Endothelial cell of umbilical vein (primary cell): Measurements from ENCODE around the gene COL5A1. TPM values are rescaled to one million over a fixed set of nuclear protein-coding genes. Genes with fewer than 3 reads are reported as not detected.

Experiments
- BruUV-seq: library from RNA; stranded (reverse); fragments of 400-500 nt; replicated peaks from 2 replicates; lab custom pipeline; 2021; lab: Mats Ljungman, UMichigan
- CTCF ChIA-PET: fragments of 300-600, 350-600 bp; sonication (Branson Sonifier 250); formaldehyde crosslinking; loops from one replicate; lab custom pipeline; 2021; ENCODE audit warnings: antibody characterized with exemption, inconsistent platforms; lab: Charles Lee
- POLR2A ChIA-PET: fragments of 300-600, 350-600 bp; sonication (Branson Sonifier 250); formaldehyde crosslinking; loops from one replicate; lab custom pipeline; 2021; ENCODE audit warnings: antibody characterized with exemption, inconsistent platforms; lab: Charles Lee
- DNase-seq: peaks from one replicate; pipeline ENCODE4 v3.0.0-alpha.2; 2011; ENCODE audit warnings: low read depth, low spot score
- FAIRE-seq: peaks from 2 replicates; lab custom pipeline; 2011; peaks lifted over from hg19 to GRCh38; lab: Jason Lieb, UNC
- H2AFZ ChIP-seq: 2 replicates; pipeline ENCODE4 v1.6.0; 2012; ENCODE audit warnings: low read depth, low read length, control low read depth, inconsistent platforms
- H3K27ac ChIP-seq: 2 replicates; pipeline ENCODE4 v1.5.1; 2011; ENCODE audit warnings: low read depth, mild to moderate bottlenecking, control low read depth, low read length, moderate library complexity; ENCODE audit not compliant: insufficient read depth
- H3K27me3 ChIP-seq, 2 experiments: 2 replicates each; pipeline versions ENCODE4 v1.6.0 to v1.6.1; 2011; ENCODE audit warnings: low read length in 2 of 2, mixed read lengths in 1 of 2; ENCODE audit not compliant: control insufficient read depth in 2 of 2, insufficient read depth in 2 of 2
- H3K36me3 ChIP-seq, 2 experiments: 2 replicates in 1 of 2; 3 replicates in 1 of 2; pipeline ENCODE4 v1.5.1; 2011; ENCODE audit warnings: low read length in 2 of 2, mild to moderate bottlenecking in 1 of 2, moderate library complexity in 1 of 2; ENCODE audit not compliant: control insufficient read depth in 2 of 2, insufficient read depth in 2 of 2; ENCODE audit errors: extremely low read depth in 1 of 2
- H3K4me1 ChIP-seq: 3 replicates; pipeline ENCODE4 v1.5.1; 2011; ENCODE audit warnings: mild to moderate bottlenecking, low read length; ENCODE audit not compliant: control insufficient read depth, insufficient read depth; ENCODE audit errors: extremely low read depth
- H3K4me2 ChIP-seq: 2 replicates; pipeline ENCODE4 v1.6.1; 2011; ENCODE audit warnings: low read length, control low read depth, mixed read lengths; ENCODE audit not compliant: insufficient read depth
- H3K4me3 ChIP-seq, 3 experiments: fragments of 200-600 bp in 1 of 3; sonication (generic), shearing (Covaris generic) in 1 of 3; replicated peaks in 1 of 3; 2 replicates each; pipeline ENCODE4 v1.5.1; 2011 to 2016; ENCODE audit warnings: control low read depth in 3 of 3, low read length in 3 of 3, mild to moderate bottlenecking in 2 of 3, inconsistent platforms in 1 of 3, low read depth in 1 of 3, moderate library complexity in 1 of 3; ENCODE audit not compliant: insufficient read depth in 1 of 3
- H3K79me2 ChIP-seq: 2 replicates; pipeline ENCODE4 v1.6.0; 2012; ENCODE audit warnings: low read length, inconsistent platforms; ENCODE audit not compliant: control insufficient read depth, insufficient read depth
- H3K9ac ChIP-seq: replicated peaks from 2 replicates; pipeline ENCODE3; 2011; ENCODE audit warnings: low read length, control low read depth; ENCODE audit not compliant: insufficient read depth; ENCODE audit errors: extremely low read depth
- H3K9me1 ChIP-seq: replicated peaks from 3 replicates; pipeline ENCODE4 v1.6.0; 2011; ENCODE audit warnings: mild to moderate bottlenecking, low read length; ENCODE audit not compliant: control insufficient read depth, insufficient read depth; ENCODE audit errors: extremely low read depth
- H3K9me3 ChIP-seq: replicated peaks from 2 replicates; pipeline ENCODE4 v1.5.1; 2012; ENCODE audit warnings: low read length, inconsistent platforms; ENCODE audit not compliant: control insufficient read depth, insufficient read depth
- H4K20me1 ChIP-seq: replicated peaks from 2 replicates; pipeline ENCODE3; 2011; ENCODE audit warnings: mild to moderate bottlenecking, low read length; ENCODE audit not compliant: control insufficient read depth, insufficient read depth; ENCODE audit errors: extremely low read depth
- EZH2 ChIP-seq: IDR thresholded peaks from 2 replicates; pipeline ENCODE4 v1.6.1; 2012; ENCODE audit warnings: borderline replicate concordance, low read depth, mild to moderate bottlenecking, moderate library complexity, low read length, inconsistent platforms; ENCODE audit not compliant: severe bottlenecking
- FOS ChIP-seq: IDR thresholded peaks from 2 replicates; pipeline ENCODE4 v1.6.1; 2011; ENCODE audit warnings: mild to moderate bottlenecking, low read length, moderate library complexity, borderline replicate concordance; ENCODE audit not compliant: insufficient read depth
- GATA2 ChIP-seq: IDR thresholded peaks from 2 replicates; pipeline ENCODE4 v1.7.0; 2011; ENCODE audit warnings: low read depth, mild to moderate bottlenecking, moderate library complexity, mixed read lengths, low read length; ENCODE audit not compliant: insufficient read length, insufficient read depth
- JUN ChIP-seq: IDR thresholded peaks from 2 replicates; pipeline ENCODE4 v1.6.1; 2011; ENCODE audit warnings: borderline replicate concordance, low read depth; ENCODE audit not compliant: insufficient read length, insufficient read depth
- MAX ChIP-seq: IDR thresholded peaks from 2 replicates; pipeline ENCODE4 v1.6.1; 2011; ENCODE audit not compliant: insufficient read depth, insufficient read length
- MYC ChIP-seq: IDR thresholded peaks from one replicate; pipeline ENCODE4 v1.6.1; 2011; ENCODE audit warnings: mild to moderate bottlenecking, low read depth, low read length
- POLR2A ChIP-seq: IDR thresholded peaks from 2 replicates; pipeline ENCODE4 v1.6.1; 2012; ENCODE audit warnings: low read depth, mild to moderate bottlenecking, control low read depth, low read length
- POLR2AphosphoS5 ChIP-seq: IDR thresholded peaks from 2 replicates; pipeline ENCODE4 v1.6.1; 2012; ENCODE audit warnings: low read depth, mild to moderate bottlenecking, control low read depth, low read length, moderate library complexity; ENCODE audit not compliant: insufficient read depth
- dilution Hi-C: fragments of 300-500 bp; cut with MboI; formaldehyde crosslinking; loops from one replicate; pipeline ENCODE4 v1.15.0; 2019; ENCODE audit warnings: low sequenced_read_pairs; ENCODE audit not compliant: extremely low pct_ligation_motif_present
- intact Hi-C: fragments of 100-400 bp; cut with micrococcal nuclease; formaldehyde crosslinking; loops from one replicate; pipeline ENCODE4 v1.10.0; 2022
- polyA plus RNA-seq, 4 experiments: library from polyadenylated mRNA; depleted of rRNA in 3 of 4; stranded (reverse) in 3 of 4; unstranded in 1 of 4; fragments of >200 nt; gene quantifications; 2 replicates each; pipeline versions ENCODE4 v1.2.1 to v1.2.3, GENCODE V29; 2011 to 2012; ENCODE audit warnings: missing spikeins in 1 of 4
- total RNA-seq: library from RNA; stranded (reverse); gene quantifications from 2 replicates; pipeline ENCODE4 v1.2.3, GENCODE V29; 2021
- TF ChIP-seq, protein P1 (sequence below), 2 donors: IDR thresholded peaks; 1 replicate in 1 of 2; 2 replicates in 1 of 2; pipeline ENCODE4 v1.5.1; 2011; ENCODE audit warnings: low read length in 2 of 2, mild to moderate bottlenecking in 2 of 2, moderate library complexity in 2 of 2, control low read depth in 1 of 2, inconsistent platforms in 1 of 2, low read depth in 1 of 2; ENCODE audit not compliant: insufficient read depth in 1 of 2; ENCODE audit errors: extremely low read depth in 1 of 2

Gene COL5A1
- total and polyA plus RNA-seq, 2 donors (not counting 3 experiments of a cell fraction or from before 2014, with no cell fraction given), result 97.4 to 175 TPM

DNA sequence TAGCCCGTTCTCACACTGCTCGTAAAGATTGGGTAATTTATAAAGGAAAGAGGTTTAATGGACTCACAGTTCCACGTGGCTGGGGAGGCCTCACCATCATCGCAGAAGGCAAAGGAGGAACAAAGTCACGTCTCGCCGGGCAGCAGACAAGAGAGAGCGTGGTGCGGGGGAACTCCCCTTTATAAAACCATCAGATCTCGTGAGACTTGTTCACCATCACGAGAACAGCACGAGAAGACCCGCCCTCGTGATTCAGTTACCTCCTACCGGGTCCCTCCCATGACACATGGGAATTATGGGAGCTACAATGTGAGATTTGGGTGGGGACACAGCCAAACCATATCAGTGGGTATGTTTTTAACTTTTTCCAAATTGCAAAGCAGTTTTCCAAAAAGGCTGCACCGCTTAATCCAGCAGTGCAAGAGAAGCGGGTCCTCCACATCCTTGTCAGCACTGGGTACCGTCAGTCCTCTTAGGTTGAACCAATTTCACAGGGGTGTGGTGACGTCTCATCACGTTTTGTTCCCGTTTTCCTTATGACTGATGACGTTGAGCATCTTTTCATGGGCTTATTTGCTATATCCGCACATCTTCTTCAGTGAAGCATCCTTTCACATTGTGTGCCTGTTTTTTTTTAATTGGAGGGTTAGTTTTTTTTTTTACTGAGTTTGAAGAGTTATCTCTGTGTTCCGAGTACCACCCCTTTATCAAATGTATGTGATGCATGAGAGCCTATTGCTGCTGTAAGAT is 231.1 kb downstream of the COL5A1 start:
- DNase-seq (no peak), FAIRE-seq (no peak)
- Histone ChIP-seq H4K20me1 (no peaks in the 10 kb centered on the region), H3K36me3 (no peaks in the 10 kb centered on the region), H3K9me1 (no peaks in the 10 kb centered on the region), H3K4me1 (no peaks in the 10 kb centered on the region), H2AFZ (no peak overlapping the region), H3K4me3 (no peak overlapping the region), H3K4me2 (no peak overlapping the region), H3K27ac (no peak overlapping the region), H3K9ac (no peak overlapping the region), H3K27me3 (no peaks in the 10 kb centered on the region), H3K9me3 (no peaks in the 10 kb centered on the region), H3K79me2 (no peaks in the 10 kb centered on the region)
- ChIA-PET CTCF (no interaction called here), POLR2A (no interaction called here)
- TF ChIP-seq MYC (no peak), JUN (no peak), POLR2AphosphoS5 (no peak), POLR2A (no peak), GATA2 (no peak), EZH2 (no peak), FOS (no peak), MAX (no peak)
- TF ChIP-seq, protein P1, sequence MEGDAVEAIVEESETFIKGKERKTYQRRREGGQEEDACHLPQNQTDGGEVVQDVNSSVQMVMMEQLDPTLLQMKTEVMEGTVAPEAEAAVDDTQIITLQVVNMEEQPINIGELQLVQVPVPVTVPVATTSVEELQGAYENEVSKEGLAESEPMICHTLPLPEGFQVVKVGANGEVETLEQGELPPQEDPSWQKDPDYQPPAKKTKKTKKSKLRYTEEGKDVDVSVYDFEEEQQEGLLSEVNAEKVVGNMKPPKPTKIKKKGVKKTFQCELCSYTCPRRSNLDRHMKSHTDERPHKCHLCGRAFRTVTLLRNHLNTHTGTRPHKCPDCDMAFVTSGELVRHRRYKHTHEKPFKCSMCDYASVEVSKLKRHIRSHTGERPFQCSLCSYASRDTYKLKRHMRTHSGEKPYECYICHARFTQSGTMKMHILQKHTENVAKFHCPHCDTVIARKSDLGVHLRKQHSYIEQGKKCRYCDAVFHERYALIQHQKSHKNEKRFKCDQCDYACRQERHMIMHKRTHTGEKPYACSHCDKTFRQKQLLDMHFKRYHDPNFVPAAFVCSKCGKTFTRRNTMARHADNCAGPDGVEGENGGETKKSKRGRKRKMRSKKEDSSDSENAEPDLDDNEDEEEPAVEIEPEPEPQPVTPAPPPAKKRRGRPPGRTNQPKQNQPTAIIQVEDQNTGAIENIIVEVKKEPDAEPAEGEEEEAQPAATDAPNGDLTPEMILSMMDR (IDR thresholded peaks at IDR 0.05; ENCODE audit: extremely low read depth in 1 of 2, insufficient read depth in 1 of 2, low read depth in 1 of 2, low read length in 2 of 2), result no peak
- dilution Hi-C loops, result no loop called here
- BruUV-seq, result no TSS peak
- intact Hi-C loops, result no loop called here
